ENCODE results near the gene SSH3.

DNA sequence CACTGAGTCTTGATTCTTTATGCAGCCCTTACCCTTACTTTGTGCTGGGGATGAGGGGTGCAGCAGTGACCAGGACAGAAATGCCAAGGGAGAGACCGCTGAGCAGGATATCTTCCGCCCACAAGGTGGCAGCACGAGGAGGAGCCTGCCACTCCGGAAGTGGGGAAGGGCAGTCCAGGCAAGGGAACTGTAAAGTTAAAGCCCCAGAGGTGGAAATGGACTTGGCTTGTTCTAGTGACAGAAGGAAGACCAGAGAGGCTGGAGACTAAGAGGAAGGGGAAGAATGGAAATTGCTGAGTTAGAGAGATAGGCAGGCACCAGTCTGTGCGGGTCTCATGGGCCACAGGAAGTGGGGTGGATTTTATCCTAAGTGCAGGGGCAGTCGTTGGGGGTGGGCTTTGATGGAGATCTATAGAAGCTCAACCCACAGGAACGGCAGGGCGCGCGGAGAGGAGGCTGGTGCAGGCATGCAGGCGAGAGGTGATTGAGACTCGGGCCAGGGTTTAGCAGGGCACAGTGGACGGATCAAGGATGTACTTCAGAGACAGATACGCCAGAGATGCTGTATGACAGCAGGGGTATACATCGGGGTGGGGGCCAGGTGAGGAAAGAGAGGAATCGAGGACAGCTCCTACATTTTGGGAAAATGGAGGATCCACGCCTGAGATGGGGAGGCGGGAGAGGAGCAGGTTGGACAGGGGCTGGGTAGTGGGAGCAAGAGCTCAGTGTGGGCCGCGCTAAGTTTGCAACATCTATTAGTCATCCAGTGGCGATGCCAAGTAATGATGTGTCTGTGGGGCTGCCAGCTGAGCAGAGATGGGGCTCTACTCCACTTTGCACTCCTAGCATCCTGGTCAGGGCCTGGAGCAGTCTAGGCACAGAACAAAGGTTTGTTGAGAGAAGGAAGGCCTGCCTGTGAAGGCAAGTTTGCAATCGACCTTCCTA lies 40.3 kb upstream of the SSH3 start:
- TF ChIP-seq, protein P1, sequence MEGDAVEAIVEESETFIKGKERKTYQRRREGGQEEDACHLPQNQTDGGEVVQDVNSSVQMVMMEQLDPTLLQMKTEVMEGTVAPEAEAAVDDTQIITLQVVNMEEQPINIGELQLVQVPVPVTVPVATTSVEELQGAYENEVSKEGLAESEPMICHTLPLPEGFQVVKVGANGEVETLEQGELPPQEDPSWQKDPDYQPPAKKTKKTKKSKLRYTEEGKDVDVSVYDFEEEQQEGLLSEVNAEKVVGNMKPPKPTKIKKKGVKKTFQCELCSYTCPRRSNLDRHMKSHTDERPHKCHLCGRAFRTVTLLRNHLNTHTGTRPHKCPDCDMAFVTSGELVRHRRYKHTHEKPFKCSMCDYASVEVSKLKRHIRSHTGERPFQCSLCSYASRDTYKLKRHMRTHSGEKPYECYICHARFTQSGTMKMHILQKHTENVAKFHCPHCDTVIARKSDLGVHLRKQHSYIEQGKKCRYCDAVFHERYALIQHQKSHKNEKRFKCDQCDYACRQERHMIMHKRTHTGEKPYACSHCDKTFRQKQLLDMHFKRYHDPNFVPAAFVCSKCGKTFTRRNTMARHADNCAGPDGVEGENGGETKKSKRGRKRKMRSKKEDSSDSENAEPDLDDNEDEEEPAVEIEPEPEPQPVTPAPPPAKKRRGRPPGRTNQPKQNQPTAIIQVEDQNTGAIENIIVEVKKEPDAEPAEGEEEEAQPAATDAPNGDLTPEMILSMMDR (conservative IDR thresholded peaks at IDR 0.05 in 1 of 2, IDR thresholded peaks at IDR 0.05 in 1 of 2; ENCODE audit: low read depth in 1 of 2, low read length in 2 of 2), result peak; percentile 66 to 90
- TF ChIP-seq EZH2 (IDR thresholded peaks at IDR 0.05; ENCODE audit: low read length, missing control alignments), result no peak

Data from fibroblast of lung (primary cell).